Body of pancreas (tissue), 4 donors: ENCODE data around the gene SRRM3. TPM values are rescaled to one million over a fixed set of nuclear protein-coding genes. Genes with fewer than 3 reads are reported as not detected.
"Not testable (repeated sequence)": the region's sequence is repeated elsewhere in the genome, so short reads cannot be mapped to it uniquely, and the experiment has no call there.

ENCODE experiments used
- ATAC-seq: fragments of 150-250 bp; one replicate; pipeline ENCODE4 v1.9.1; 2016
- DNase-seq, 4 donors: peaks; one replicate each; pipeline ENCODE4 v3.0.0-alpha.2; 2019
- H3K27ac ChIP-seq, 4 donors: fragments of 200-600 bp; sonication (generic); 1 replicate in 3 of 4; 2 replicates in 1 of 4; pipeline versions ENCODE4 v1.5.1 to v1.6.1; 2016 to 2019; ENCODE audit warnings: mild to moderate bottlenecking in 1 of 4, mixed read lengths in 1 of 4, moderate library complexity in 1 of 4
- H3K27me3 ChIP-seq, 2 donors: fragments of 200-600 bp; sonication (generic); one replicate each; pipeline ENCODE4 v1.6.0; 2016; ENCODE audit warnings: mild to moderate bottlenecking in 1 of 2
- H3K36me3 ChIP-seq, 2 donors: fragments of 200-600 bp; sonication (generic); replicated peaks in 1 of 2; 2 replicates each; pipeline ENCODE4 v1.5.1; 2016; ENCODE audit warnings: low read depth in 2 of 2; ENCODE audit not compliant: insufficient read depth in 1 of 2
- H3K4me1 ChIP-seq: fragments of 200-600 bp; sonication (generic); one replicate; pipeline ENCODE4 v1.6.0; 2016
- H3K4me3 ChIP-seq, 2 donors: fragments of 200-600 bp; sonication (generic); 1 replicate in 1 of 2; 2 replicates in 1 of 2; pipeline ENCODE4 v1.5.1; 2016 to 2019
- H3K9me3 ChIP-seq, 3 donors: fragments of 200-600 bp; sonication (generic); 1 replicate in 2 of 3; 2 replicates in 1 of 3; pipeline ENCODE4 v1.5.1; 2016
- POLR2A ChIP-seq, 3 donors: fragments of 450-650 bp; IDR thresholded peaks; one replicate each; pipeline ENCODE4 v1.6.1; 2016; ENCODE audit warnings: antibody characterized with exemption in 3 of 3, mild to moderate bottlenecking in 2 of 3
- WGBS, 2 donors: methylation state at CpG; one replicate each; pipeline ENCODE4 v1.1.5; 2017; 5-methylcytosine and 5-hydroxymethylcytosine counted together
- intact Hi-C: fragments of 100-400 bp; cut with DNase I; formaldehyde crosslinking; loops from one replicate; pipeline ENCODE4 v1.15.1; 2023
- total RNA-seq, 2 donors: library from RNA; depleted of rRNA; stranded (reverse); fragments of >200 nt; gene quantifications; one replicate each; pipeline ENCODE4 v1.1.0, GENCODE V29; 2016
- TF ChIP-seq, protein P1 (sequence below), 7 experiments: fragments of 450-650 bp in 4 of 7; fragments of 200-600 bp in 3 of 7; sonication (generic) in 3 of 7; IDR thresholded peaks; one replicate each; pipeline ENCODE4 v1.5.1; 2016 to 2019; ENCODE audit warnings: antibody characterized with exemption in 7 of 7

The SRRM3 gene, protein sequence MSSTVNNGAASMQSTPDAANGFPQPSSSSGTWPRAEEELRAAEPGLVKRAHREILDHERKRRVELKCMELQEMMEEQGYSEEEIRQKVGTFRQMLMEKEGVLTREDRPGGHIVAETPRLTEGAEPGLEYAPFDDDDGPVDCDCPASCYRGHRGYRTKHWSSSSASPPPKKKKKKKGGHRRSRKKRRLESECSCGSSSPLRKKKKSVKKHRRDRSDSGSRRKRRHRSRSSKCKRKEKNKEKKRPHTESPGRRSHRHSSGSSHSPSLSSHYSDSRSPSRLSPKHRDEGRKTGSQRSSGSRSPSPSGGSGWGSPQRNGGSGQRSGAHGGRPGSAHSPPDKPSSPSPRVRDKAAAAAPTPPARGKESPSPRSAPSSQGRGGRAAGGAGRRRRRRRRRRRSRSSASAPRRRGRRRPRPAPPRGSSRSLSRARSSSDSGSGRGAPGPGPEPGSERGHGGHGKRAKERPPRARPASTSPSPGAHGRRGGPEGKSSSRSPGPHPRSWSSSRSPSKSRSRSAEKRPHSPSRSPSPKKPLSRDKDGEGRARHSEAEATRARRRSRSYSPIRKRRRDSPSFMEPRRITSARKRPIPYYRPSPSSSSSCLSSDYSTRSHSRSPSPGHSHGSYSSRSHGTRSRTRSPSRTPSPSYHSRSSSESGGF
- 10 to 100 TPM in 1 of 2 donors, 1 to 10 TPM in 1; 3.4 to 13.8 TPM for total RNA-seq

DNA sequence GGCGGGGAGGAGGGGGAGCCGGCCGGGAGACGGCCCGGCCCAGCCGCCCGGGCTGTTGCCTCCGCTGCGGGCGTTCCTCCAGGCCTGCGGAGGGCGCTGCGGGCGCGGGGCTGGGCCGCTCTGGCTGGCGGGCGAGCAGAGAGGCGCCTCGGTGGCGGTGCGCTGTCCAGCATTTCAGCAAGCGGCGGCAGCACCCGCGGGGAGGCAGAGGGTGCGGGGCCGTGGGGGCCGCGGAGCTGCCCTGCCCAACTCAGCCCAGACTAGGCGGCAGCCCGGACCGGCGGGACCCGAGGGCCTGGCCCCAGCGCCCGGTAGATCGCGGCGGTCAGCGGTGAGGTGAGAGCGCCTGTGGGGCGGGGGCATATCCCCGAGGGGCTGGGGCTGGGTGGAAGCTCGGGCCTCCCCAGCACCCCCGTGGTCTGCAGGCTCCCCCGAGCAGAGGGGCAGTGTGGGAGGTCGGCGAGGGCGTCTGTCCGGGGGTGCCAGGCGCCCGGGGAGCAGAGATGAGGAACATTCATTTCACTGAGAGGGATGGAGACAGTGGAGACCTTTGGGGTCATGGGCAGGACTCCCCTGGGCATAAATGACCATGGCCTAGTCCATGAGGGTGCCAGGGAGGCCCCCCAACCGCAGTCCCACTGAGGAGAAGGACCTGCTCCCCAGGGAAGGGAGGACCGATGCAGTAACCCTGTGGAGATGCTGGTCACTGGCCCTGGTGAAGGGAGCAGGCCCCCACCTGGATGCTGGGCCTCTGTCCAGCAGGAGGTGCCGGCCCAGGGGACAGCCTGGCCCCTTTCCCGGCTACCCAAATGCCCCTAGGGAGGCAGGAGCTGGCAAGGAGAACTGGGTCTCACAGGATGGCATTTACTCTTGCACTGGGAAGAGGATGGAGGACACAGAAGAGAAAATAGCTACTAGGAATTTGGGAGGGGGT lies at the start of gene SRRM3:
TSS of gene SRRM3 (plus strand) at position 165 of the 934 bp plus-strand sequence. CDS start 33,171 bp downstream, outside the sequence.
- Histone ChIP-seq H3K27ac (no peak within 1 kb of the TSS), H3K27me3 (peaks cover 0 to 3% of the 10 kb centered on the region in 2 donors), H3K9me3 (no peaks in the 10 kb centered on the region), H3K4me3 (no peak within 1 kb of the TSS), H3K36me3 (no peaks in the 10 kb centered on the region), H3K4me1 (peaks cover 5% of the 10 kb centered on the region)
- TF ChIP-seq, protein P1, sequence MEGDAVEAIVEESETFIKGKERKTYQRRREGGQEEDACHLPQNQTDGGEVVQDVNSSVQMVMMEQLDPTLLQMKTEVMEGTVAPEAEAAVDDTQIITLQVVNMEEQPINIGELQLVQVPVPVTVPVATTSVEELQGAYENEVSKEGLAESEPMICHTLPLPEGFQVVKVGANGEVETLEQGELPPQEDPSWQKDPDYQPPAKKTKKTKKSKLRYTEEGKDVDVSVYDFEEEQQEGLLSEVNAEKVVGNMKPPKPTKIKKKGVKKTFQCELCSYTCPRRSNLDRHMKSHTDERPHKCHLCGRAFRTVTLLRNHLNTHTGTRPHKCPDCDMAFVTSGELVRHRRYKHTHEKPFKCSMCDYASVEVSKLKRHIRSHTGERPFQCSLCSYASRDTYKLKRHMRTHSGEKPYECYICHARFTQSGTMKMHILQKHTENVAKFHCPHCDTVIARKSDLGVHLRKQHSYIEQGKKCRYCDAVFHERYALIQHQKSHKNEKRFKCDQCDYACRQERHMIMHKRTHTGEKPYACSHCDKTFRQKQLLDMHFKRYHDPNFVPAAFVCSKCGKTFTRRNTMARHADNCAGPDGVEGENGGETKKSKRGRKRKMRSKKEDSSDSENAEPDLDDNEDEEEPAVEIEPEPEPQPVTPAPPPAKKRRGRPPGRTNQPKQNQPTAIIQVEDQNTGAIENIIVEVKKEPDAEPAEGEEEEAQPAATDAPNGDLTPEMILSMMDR (IDR thresholded peaks at IDR 0.05): peak; percentile 26 to 91 (median 77)
- no peak for TF ChIP-seq POLR2A (IDR thresholded peaks at IDR 0.05)
- intact Hi-C loops: no loop called here
- peak; percentile 97 for ATAC-seq
- DNase-seq: peak; percentile 82 to 86 (median 83)
- 0 to 2% methylated on average over 1 to 50 of the region's 57 CpGs for WGBS, 2 donors

DNA sequence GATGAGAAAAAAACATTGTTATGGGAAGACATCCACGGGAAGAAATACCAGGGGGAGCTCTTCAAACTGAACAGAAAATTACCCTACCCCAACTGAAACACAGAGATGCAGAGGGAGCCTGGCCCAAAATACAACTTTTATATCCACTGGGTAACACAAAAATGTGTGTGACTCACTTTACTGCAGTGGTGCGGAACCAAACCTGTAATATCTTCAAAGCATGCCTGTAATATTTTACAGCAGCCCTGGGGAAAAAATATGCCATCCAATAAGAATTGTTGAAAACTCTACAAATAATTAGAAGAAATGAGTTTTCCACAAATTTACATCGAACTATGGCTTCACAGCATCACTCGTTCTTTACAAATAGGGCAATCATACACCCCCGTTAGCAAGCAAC lies 49.8 kb upstream of the SRRM3 start:
- DNase-seq: no peak
- ATAC-seq: no peak
- no peaks in the 10 kb centered on the region for H3K36me3 ChIP-seq
- H3K27ac ChIP-seq: no peak overlapping the region
- no peaks in the 10 kb centered on the region for H3K9me3 ChIP-seq
- 77 to 82% methylated on average over 5 of the region's 5 CpGs for WGBS, 2 donors
- no peaks in the 10 kb centered on the region for H3K27me3 ChIP-seq
- no peak for TF ChIP-seq POLR2A (IDR thresholded peaks at IDR 0.05)
- TF ChIP-seq, protein P1 (IDR thresholded peaks at IDR 0.05): no peak
- H3K4me1 ChIP-seq: no peaks in the 10 kb centered on the region
- no peak overlapping the region for H3K4me3 ChIP-seq
- intact Hi-C loops: no loop called here

DNA sequence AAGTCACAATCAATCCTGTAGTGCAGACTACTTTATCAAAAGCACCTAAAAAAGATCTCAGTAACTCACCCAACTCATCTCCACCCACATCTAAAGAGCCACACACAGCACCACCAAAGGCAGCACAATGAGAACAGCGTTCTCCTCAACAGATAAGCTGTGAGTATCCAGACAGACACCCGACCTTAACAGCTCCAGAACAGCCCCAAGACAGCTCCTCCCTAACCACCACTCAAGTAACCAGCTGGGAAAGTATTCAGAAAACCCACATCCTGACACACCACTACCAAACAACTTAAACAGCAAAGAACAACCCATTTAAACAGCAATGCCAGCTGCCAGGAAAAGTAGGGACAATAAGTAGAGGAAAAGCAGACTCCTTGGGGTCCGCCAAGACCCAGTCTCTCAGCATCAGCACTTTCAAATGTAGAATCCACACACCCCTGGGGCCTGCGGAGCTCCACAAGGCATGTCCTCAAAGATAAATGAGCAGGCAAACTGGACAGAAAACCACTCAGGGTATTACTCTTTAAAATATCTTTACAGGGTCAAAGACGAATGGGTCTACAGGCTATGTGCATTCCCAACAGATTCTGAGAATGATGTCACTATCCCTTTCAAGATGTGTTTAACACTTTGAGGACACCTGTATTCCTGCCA lies 48.0 kb upstream of the SRRM3 start:
- H3K36me3 ChIP-seq, H3K27me3 ChIP-seq, H3K4me3 ChIP-seq, H3K9me3 ChIP-seq, DNase-seq, intact Hi-C loops, H3K4me1 ChIP-seq, H3K27ac ChIP-seq, ATAC-seq: not testable (repeated sequence)
- WGBS, 2 donors: 62 to 73% methylated on average over 5 of the region's 5 CpGs

DNA sequence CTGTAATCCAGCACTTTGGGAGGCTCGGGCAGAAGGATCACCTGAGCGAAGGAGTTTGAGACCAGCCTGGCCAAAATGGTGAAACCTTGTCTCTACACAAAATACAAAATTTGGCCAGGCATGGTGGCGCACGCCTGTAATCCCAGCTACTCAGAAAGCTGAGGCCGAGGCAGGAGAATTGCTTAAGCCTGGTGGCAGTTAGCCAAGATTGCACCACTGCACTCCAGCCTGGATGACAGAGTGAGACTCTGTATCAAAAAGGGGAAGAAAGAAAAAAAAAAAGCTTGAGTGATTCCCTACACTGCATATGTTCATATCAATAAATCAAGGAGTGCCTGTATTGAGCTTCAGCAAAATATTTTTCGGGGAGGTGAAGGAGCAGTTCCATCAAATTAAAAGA lies 45.8 kb upstream of the SRRM3 start:
- Histone ChIP-seq H3K27me3 (no peaks in the 10 kb centered on the region), H3K36me3 (no peaks in the 10 kb centered on the region), H3K4me1 (no peaks in the 10 kb centered on the region), H3K9me3 (no peaks in the 10 kb centered on the region), H3K4me3 (no peak overlapping the region), H3K27ac (no peak overlapping the region)
- ATAC-seq (no peak), DNase-seq (peak; percentile 27 to 73 (median 49))
- intact Hi-C loops: no loop called here
- TF ChIP-seq POLR2A (IDR thresholded peaks at IDR 0.05): no peak
- TF ChIP-seq, protein P1 (IDR thresholded peaks at IDR 0.05): no peak
- 62 to 81% methylated on average over 5 to 6 of the region's 6 CpGs for WGBS, 2 donors

DNA sequence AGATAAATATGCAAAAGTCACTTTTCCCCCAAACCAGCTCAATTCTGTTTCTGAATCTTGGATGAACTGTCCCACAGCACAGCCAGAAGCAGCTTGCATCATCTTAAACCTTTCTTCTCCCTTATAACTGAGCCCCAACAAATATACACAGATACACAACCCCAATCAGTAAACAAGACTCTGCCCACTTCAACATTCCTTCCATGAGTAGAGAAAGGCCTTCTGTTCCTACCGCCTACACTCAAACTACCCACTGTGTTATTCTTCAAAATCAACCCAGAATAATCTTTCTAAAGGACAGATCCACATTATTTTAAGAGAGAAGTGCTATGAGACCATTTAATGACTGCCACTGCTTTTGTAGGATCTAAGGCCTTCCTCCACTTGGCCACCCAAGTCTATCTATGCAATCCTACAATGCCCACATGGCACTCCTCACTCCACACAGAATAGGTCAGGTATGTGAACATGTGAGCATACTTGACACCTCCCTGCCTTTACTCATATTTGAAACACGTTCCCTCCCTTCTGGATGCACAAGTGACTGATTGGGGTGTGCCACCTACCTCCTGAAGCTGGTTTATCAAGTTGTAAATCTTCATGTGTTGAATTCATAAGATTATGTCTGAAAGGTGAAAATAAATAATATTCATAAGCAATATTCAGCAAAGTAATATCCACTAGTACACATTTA lies 44.6 kb upstream of the SRRM3 start:
- H3K4me1 ChIP-seq, H3K36me3 ChIP-seq, DNase-seq, H3K4me3 ChIP-seq, H3K27me3 ChIP-seq, H3K27ac ChIP-seq, H3K9me3 ChIP-seq, ATAC-seq, intact Hi-C loops: not testable (repeated sequence)
- WGBS, 2 donors: 69 to 81% methylated on average over 2 of the region's 2 CpGs

DNA sequence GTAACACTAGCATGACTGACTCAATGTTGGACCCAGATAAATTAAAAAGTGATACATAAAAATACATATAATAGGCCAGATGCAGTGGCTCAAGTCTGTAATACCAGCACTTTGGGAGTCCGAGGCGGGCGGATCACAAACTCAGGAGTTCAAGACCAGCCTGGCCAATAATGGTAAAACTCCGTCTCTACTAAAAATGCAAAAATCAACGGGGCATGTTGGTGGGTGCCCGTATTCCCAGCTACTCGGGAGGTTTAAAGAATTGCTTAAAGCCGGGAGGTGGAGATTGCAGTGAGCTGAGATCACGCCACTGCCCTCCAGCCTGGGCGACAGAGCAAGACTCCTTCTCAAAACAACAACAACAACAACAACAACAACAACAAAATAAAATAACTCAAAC lies 43.3 kb upstream of the SRRM3 start:
- H3K4me1 ChIP-seq, H3K27me3 ChIP-seq, H3K36me3 ChIP-seq, H3K27ac ChIP-seq, H3K4me3 ChIP-seq, H3K9me3 ChIP-seq, intact Hi-C loops, DNase-seq, ATAC-seq: not testable (repeated sequence)
- 83 to 89% methylated on average over 10 of the region's 10 CpGs for WGBS, 2 donors

DNA sequence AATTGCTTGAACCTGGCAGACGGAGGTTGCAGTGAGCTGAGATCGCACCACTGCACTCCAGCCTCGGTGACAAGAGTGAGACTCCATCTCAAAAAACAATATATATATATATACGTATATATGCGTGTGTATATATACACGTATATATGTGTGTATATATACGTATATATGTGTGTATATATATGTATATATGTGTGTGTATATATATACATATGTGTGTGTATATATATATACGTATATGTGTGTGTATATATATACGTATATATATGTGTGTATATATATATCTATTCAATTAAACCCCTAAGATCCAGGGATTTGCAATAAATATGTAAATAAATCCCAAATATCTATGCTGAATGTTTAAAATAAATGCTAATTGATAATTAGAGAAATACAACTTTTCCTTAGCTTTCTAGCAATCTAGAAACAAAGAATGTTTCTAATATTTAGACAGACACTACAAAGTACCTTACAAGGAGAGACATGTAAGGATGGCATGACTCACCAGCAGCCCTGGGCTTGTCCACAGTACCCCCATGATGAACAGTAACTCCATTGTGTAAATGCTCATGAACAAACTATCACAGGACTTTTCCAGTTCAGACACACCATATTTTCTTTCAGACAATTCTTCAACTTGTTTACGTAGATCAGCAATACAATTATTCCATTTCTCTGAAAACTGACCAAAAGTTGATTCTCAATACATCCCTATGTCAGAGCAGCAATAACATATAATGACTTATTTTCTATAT lies 39.1 kb upstream of the SRRM3 start:
- ATAC-seq, H3K27me3 ChIP-seq, H3K36me3 ChIP-seq, H3K9me3 ChIP-seq, H3K4me1 ChIP-seq, H3K27ac ChIP-seq, H3K4me3 ChIP-seq, intact Hi-C loops, DNase-seq: not testable (repeated sequence)
- WGBS, 2 donors: 73 to 88% methylated on average over 10 of the region's 10 CpGs
